ENCODE data around the gene MID1.

Gene MID1

GRCh38 chrX:10620121-10620699 is at the start of gene MID1:
Gene MID1, minus strand, starts transcription at chrX:10620585. Its CDS starts 53,038 bp downstream, at chrX:10567547.
- DNase-seq (ENCODE audit: low spot score): peak; percentile 55

- no peak for DNase-seq (ENCODE audit: low spot score)
These were observed 46.8 kb upstream of the MID1 start for GRCh38 chrX:10667143-10667542.

GRCh38 chrX:10666102-10666501 is 45.7 kb upstream of the MID1 start:
- no peak for DNase-seq (ENCODE audit: low spot score)

GRCh38 chrX:10665681-10666080 is 45.3 kb upstream of the MID1 start:
- DNase-seq (ENCODE audit: low spot score): no peak

- DNase-seq (ENCODE audit: low spot score): no peak
These were observed 39.8 kb upstream of the MID1 start for GRCh38 chrX:10660171-10660570.

GRCh38 chrX:10656214-10656613 is 35.8 kb upstream of the MID1 start:
- DNase-seq (ENCODE audit: low spot score): no peak

- no peak for DNase-seq (ENCODE audit: low spot score)
These were observed 34.6 kb upstream of the MID1 start for GRCh38 chrX:10654960-10655359.

GRCh38 chrX:10653302-10653701 is 32.9 kb upstream of the MID1 start:
- no peak for DNase-seq (ENCODE audit: low spot score)

- no peak for DNase-seq (ENCODE audit: low spot score)
These were observed 28.9 kb upstream of the MID1 start for GRCh38 chrX:10649265-10649664.

- no peak for DNase-seq (ENCODE audit: low spot score)
These were observed 28.2 kb upstream of the MID1 start for GRCh38 chrX:10648614-10649013.

GRCh38 chrX:10636851-10637250 is 16.5 kb upstream of the MID1 start:
- DNase-seq (ENCODE audit: low spot score): no peak

GRCh38 chrX:10636337-10636736 is 16.0 kb upstream of the MID1 start:
- no peak for DNase-seq (ENCODE audit: low spot score)

- no peak for DNase-seq (ENCODE audit: low spot score)
These were observed 14.2 kb upstream of the MID1 start for GRCh38 chrX:10634392-10635161.

- peak; percentile 20 for DNase-seq (ENCODE audit: low spot score)
These were observed 13.3 kb upstream of the MID1 start for GRCh38 chrX:10633722-10634121.

- no peak for DNase-seq (ENCODE audit: low spot score)
These were observed 11.2 kb upstream of the MID1 start for GRCh38 chrX:10631416-10632145.

- no peak for DNase-seq (ENCODE audit: low spot score)
These were observed 9.9 kb upstream of the MID1 start for GRCh38 chrX:10630320-10630719.

GRCh38 chrX:10629905-10630304 is 9.5 kb upstream of the MID1 start:
- no peak for DNase-seq (ENCODE audit: low spot score)

- DNase-seq (ENCODE audit: low spot score): no peak
These were observed 8.5 kb upstream of the MID1 start for GRCh38 chrX:10628906-10629305.

- DNase-seq (ENCODE audit: low spot score): no peak
These were observed 1.8 kb upstream of the MID1 start for GRCh38 chrX:10622197-10622596.

GRCh38 chrX:10619425-10620046 is 849 bp downstream of the MID1 start:
- DNase-seq (ENCODE audit: low spot score): no peak

GRCh38 chrX:10618961-10619360 is 1.4 kb downstream of the MID1 start:
- DNase-seq (ENCODE audit: low spot score): no peak

- DNase-seq (ENCODE audit: low spot score): no peak
These were observed 2.4 kb downstream of the MID1 start for GRCh38 chrX:10617999-10618351.
